Duodenal mucosa (tissue), 2 donors: ENCODE measurements around the gene UQCRHL.
A peak's percentile ranks its signal among the peaks of the same experiment; 100 is the strongest.

ENCODE experiments used
- H3K27ac ChIP-seq: one replicate; pipeline ENCODE4 v1.7.0; 2013; ENCODE audit warnings: low read depth, low read length
- H3K27me3 ChIP-seq, 2 donors: one replicate each; pipeline ENCODE4 v1.7.0; 2013; ENCODE audit warnings: low read length in 2 of 2, control low read depth in 1 of 2; ENCODE audit not compliant: insufficient read depth in 2 of 2, control insufficient read depth in 1 of 2
- H3K36me3 ChIP-seq, 2 donors: one replicate each; pipeline ENCODE4 v1.7.0; 2013; ENCODE audit warnings: low read length in 2 of 2, control low read depth in 1 of 2; ENCODE audit not compliant: insufficient read depth in 2 of 2, control insufficient read depth in 1 of 2
- H3K4me1 ChIP-seq, 2 donors: one replicate each; pipeline ENCODE4 v1.7.0; 2013; ENCODE audit warnings: low read length in 2 of 2, control low read depth in 1 of 2; ENCODE audit not compliant: insufficient read depth in 2 of 2, control insufficient read depth in 1 of 2
- H3K4me3 ChIP-seq, 2 donors: one replicate each; pipeline ENCODE4 v1.7.0; 2013; ENCODE audit warnings: low read length in 2 of 2, low read depth in 1 of 2
- H3K9ac ChIP-seq, 2 donors: one replicate each; pipeline ENCODE4 v1.7.0; 2013; ENCODE audit warnings: low read length in 2 of 2, low read depth in 1 of 2
- H3K9me3 ChIP-seq, 2 donors: one replicate each; pipeline ENCODE4 v1.7.0; 2013; ENCODE audit warnings: low read length in 2 of 2, control low read depth in 1 of 2; ENCODE audit not compliant: control insufficient read depth in 1 of 2

Gene UQCRHL

GRCh38 chr1:15820478-15820877 lies 13.0 kb upstream of the UQCRHL start:
- H3K27ac ChIP-seq, result no peak overlapping the region
- H3K27me3 ChIP-seq, result no peaks in the 10 kb centered on the region
- no peak overlapping the region for H3K9ac ChIP-seq
- H3K4me3 ChIP-seq, result no peak overlapping the region
- no peaks in the 10 kb centered on the region for H3K9me3 ChIP-seq
- H3K4me1 ChIP-seq, result no peaks in the 10 kb centered on the region
- H3K36me3 ChIP-seq, result no peaks in the 10 kb centered on the region

GRCh38 chr1:15816674-15817073 lies 9.2 kb upstream of the UQCRHL start:
- H3K9ac ChIP-seq, result no peak overlapping the region
- no peaks in the 10 kb centered on the region for H3K27me3 ChIP-seq
- no peaks in the 10 kb centered on the region for H3K9me3 ChIP-seq
- no peak overlapping the region for H3K4me3 ChIP-seq
- H3K27ac ChIP-seq, result no peak overlapping the region
- H3K36me3 ChIP-seq, result no peaks in the 10 kb centered on the region
- no peaks in the 10 kb centered on the region for H3K4me1 ChIP-seq

GRCh38 chr1:15810073-15810472 lies 2.6 kb upstream of the UQCRHL start:
- Histone ChIP-seq H3K27me3 (no peaks in the 10 kb centered on the region), H3K27ac (no peak overlapping the region), H3K4me1 (no peaks in the 10 kb centered on the region), H3K4me3 (no peak overlapping the region), H3K36me3 (no peaks in the 10 kb centered on the region), H3K9me3 (no peaks in the 10 kb centered on the region), H3K9ac (no peak overlapping the region)

- Histone ChIP-seq H3K27ac (no peak overlapping the region), H3K36me3 (no peaks in the 10 kb centered on the region), H3K4me3 (no peak overlapping the region), H3K9ac (no peak overlapping the region), H3K9me3 (no peaks in the 10 kb centered on the region), H3K27me3 (no peaks in the 10 kb centered on the region), H3K4me1 (no peaks in the 10 kb centered on the region)
Observed at GRCh38 chr1:15808955-15809354, 1.5 kb upstream of the UQCRHL start.

- Histone ChIP-seq H3K4me3 (no peak overlapping the region), H3K27me3 (no peaks in the 10 kb centered on the region), H3K9me3 (no peaks in the 10 kb centered on the region), H3K27ac (no peak overlapping the region), H3K36me3 (no peaks in the 10 kb centered on the region), H3K4me1 (no peaks in the 10 kb centered on the region), H3K9ac (no peak overlapping the region)
Observed at GRCh38 chr1:15807121-15807520, 328 bp downstream of the UQCRHL start.

GRCh38 chr1:15804060-15804459 lies 3.4 kb downstream of the UQCRHL start:
- Histone ChIP-seq H3K27ac (no peak overlapping the region), H3K4me1 (peaks cover 19 to 20% of the 10 kb centered on the region in 2 donors), H3K9me3 (no peaks in the 10 kb centered on the region), H3K36me3 (no peaks in the 10 kb centered on the region), H3K4me3 (no peak overlapping the region), H3K27me3 (no peaks in the 10 kb centered on the region), H3K9ac (no peak overlapping the region)

GRCh38 chr1:15803380-15803779 lies 4.1 kb downstream of the UQCRHL start:
- Histone ChIP-seq H3K27ac (no peak overlapping the region), H3K4me3 (no peak overlapping the region), H3K9ac (no peak overlapping the region), H3K4me1 (peaks cover 22 to 23% of the 10 kb centered on the region in 2 donors), H3K36me3 (no peaks in the 10 kb centered on the region), H3K9me3 (no peaks in the 10 kb centered on the region), H3K27me3 (no peaks in the 10 kb centered on the region)

- Histone ChIP-seq H3K9ac (no peak overlapping the region), H3K27me3 (no peaks in the 10 kb centered on the region), H3K36me3 (no peaks in the 10 kb centered on the region), H3K4me3 (no peak overlapping the region), H3K9me3 (no peaks in the 10 kb centered on the region), H3K27ac (no peak overlapping the region), H3K4me1 (peaks cover 27 to 28% of the 10 kb centered on the region in 2 donors)
Observed at GRCh38 chr1:15802234-15802965, 5.0 kb downstream of the UQCRHL start.

GRCh38 chr1:15799928-15800835 lies 7.3 kb downstream of the UQCRHL start:
- H3K4me1 ChIP-seq, result peaks cover 40 to 41% of the 10 kb centered on the region in 2 donors
- H3K27me3 ChIP-seq, result no peaks in the 10 kb centered on the region
- H3K36me3 ChIP-seq, result no peaks in the 10 kb centered on the region
- H3K9me3 ChIP-seq, result no peaks in the 10 kb centered on the region
- peak overlapping the region; percentile 77 for H3K27ac ChIP-seq
- H3K4me3 ChIP-seq, result peak overlapping the region; percentile 9 to 40
- peak overlapping the region; percentile 38 to 53 for H3K9ac ChIP-seq
